HUDEP-2 (cell line): ENCODE measurements around the gene RAB8A.
"Not testable (repeated sequence)": the region's sequence is repeated elsewhere in the genome, so short reads cannot be mapped to it uniquely, and the experiment has no call there.

ENCODE experiments used
- DNase-seq, 76 experiments: peaks; one replicate each; lab custom pipeline; 2025; ENCODE audit not compliant: unreplicated experiment in 76 of 76; lab: John Stamatoyannopoulos, UW

RAB8A gene

DNA sequence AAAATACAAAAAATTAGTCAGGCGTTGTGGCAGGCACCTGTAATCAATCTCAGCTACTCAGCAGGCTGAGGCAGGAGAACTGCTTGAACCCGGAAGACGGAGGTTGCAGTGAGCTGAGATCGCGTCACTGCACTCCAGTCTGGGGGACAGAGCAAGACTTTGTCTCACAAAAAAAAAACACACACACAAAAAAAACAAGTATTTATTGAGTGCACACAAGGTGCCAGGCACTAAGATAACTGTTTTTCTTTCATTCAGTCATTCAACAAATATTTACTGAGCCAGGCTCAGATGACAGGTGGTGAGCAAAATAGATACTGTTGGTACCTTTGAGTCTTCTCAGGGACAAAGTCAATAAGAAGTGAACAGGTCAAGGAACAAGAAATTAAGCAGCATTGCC is 55.4 kb downstream of the RAB8A start:
- DNase-seq: no peak

DNA sequence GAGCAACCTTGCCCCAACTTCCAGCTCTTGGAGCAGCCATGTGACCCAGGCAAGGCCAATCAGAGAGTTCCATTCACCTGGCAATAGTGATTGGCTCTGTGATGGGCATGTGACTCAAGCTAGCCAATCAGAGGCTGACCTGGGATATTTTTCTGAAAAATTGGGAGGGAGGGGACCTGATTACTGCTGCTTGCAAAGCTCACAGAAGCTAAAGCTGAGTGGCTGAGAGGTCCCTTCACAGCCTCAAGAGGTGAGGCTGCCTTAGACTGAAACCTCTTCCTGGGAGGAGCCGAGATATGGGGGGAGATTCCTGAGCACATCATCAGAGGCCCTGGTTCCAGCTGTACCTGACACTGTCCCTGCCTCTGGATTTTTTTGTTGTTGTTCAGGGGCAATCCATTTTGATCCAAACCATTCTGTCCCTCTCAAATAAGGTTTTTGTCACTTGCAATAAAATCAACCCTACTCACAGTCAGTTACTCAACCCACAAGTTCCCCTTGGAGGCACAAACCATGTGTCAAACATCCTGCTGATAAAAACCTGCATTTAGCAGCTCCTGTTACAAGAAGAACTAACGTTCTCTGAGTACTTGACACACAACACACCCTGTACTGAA is 56.9 kb downstream of the RAB8A start:
- peak in 3 of 76 experiments; percentile 3 to 12 (median 8) for DNase-seq

DNA sequence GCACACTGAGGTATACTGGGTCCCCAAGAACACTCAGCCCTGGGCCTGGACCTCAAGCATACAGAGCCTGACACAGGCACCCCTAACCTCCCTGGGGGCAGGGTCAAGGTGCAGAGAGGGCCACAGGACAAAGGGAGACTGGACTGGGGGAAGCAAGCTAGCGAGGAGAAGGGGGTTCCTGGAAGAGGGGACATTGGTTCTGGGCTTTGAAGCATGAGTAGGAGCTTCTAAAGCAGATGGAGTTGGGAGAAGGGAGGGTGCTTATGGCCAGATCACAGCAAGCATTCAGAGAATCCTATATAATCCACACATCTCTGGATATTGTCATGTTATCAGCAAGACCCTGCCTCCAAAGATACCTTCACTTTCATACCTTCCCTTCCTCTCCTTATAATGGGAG is 58.4 kb downstream of the RAB8A start:
- no peak for DNase-seq

DNA sequence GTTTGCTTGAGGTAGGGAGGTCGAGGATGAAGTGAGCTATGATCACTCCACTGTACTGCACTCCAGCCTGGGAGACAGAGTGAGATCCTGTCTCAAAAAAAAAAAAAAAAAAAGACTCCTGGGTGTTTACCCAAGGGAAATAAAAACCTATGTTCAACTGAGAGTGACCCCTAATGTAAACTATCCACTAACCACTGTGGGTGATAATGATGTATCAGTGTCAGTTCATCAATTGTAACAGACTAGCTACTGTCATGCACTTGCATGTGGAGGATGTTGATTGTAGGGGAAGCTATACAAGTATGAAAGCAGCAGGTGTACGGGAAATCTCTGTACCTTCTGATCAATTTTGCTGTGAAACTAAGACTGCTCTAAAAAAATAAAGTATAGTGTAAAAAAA is 64.3 kb downstream of the RAB8A start:
- no peak for DNase-seq

DNA sequence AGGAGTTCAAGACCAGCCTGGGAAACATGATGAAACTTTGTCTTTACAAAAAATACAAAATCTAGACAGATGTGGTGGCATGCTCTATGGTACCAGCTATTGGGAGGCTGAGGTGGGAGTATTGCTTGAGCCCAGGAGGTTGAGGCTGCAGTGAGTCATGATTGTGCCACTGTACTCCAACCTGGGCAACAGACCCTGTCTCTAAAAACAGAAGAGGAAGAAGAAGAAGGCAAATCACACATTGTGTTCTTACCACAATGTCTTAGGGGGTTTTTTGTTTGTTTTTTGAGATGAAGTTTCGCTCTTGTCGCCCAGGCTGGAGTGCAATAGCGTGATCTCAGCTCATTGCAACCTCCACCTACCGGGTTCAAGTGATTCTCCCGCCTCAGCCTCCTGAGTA is 67.2 kb downstream of the RAB8A start:
- not testable (repeated sequence) for DNase-seq

DNA sequence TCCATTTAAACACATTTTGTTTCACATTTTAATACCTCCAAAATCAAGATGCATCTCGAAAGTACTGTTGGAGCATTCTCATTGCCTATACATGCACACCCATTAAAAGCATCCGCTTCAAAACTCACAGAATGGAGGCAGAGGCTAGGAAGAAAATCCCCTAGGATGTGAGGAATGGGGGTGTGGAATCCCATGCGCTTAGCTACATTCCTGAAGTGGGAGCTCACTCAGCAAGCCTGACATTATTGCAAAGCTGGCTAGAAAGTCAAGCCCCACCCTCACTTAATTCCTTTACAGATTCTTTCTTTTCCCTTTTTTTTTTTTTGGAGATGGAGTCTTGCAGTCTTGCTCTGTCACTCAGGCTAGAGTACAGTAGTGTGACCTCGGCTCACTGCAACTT is 68.9 kb downstream of the RAB8A start:
- DNase-seq: no peak
